Astrocyte (in vitro differentiated cells and primary cell): ENCODE data around the gene PDXK. TPM values are rescaled to one million over a fixed set of nuclear protein-coding genes. Genes with fewer than 3 reads are reported as not detected.

Source experiments
- DNase-seq: peaks from one replicate; pipeline ENCODE4 v3.0.0-alpha.2; 2010; ENCODE audit warnings: low read depth
- FAIRE-seq: peaks from 2 replicates; lab custom pipeline; 2011; peaks lifted over from hg19 to GRCh38; lab: Jason Lieb, UNC
- H2AFZ ChIP-seq: 2 replicates; pipeline ENCODE4 v1.6.0; 2012; ENCODE audit warnings: low read depth, low read length, inconsistent platforms
- H3K27ac ChIP-seq: 2 replicates; pipeline ENCODE4 v1.5.1; 2011; ENCODE audit warnings: low read depth, low read length, inconsistent platforms
- H3K27me3 ChIP-seq: 2 replicates; pipeline ENCODE4 v1.6.0; 2011; ENCODE audit warnings: low read length, inconsistent platforms; ENCODE audit not compliant: insufficient read depth
- H3K36me3 ChIP-seq: 2 replicates; pipeline ENCODE4 v1.5.1; 2011; ENCODE audit warnings: low read length, inconsistent platforms; ENCODE audit not compliant: insufficient read depth
- H3K4me1 ChIP-seq: 2 replicates; pipeline ENCODE4 v1.5.1; 2011; ENCODE audit warnings: low read length, inconsistent platforms; ENCODE audit not compliant: insufficient read depth
- H3K4me2 ChIP-seq: 2 replicates; pipeline ENCODE4 v1.6.0; 2012; ENCODE audit warnings: low read length, inconsistent platforms
- H3K4me3 ChIP-seq: 2 replicates; pipeline ENCODE4 v1.5.1; 2011; ENCODE audit warnings: low read depth, mild to moderate bottlenecking, low read length, inconsistent platforms; ENCODE audit not compliant: insufficient read depth
- H3K79me2 ChIP-seq: 2 replicates; pipeline ENCODE4 v1.6.0; 2012; ENCODE audit warnings: mild to moderate bottlenecking, low read length, inconsistent platforms; ENCODE audit not compliant: insufficient read depth
- H3K9ac ChIP-seq: 2 replicates; pipeline ENCODE4 v1.6.0; 2012; ENCODE audit warnings: mild to moderate bottlenecking, low read length, inconsistent platforms
- H3K9me3 ChIP-seq: 2 replicates; pipeline ENCODE4 v1.5.1; 2012; ENCODE audit warnings: low read depth, mild to moderate bottlenecking, low read length, inconsistent platforms; ENCODE audit not compliant: insufficient read depth
- H4K20me1 ChIP-seq: 2 replicates; pipeline ENCODE4 v1.6.0; 2012; ENCODE audit warnings: low read length, inconsistent platforms; ENCODE audit not compliant: insufficient read depth
- H3K27ac Mint-ChIP-seq: one replicate; pipeline ENCODE4 v1.8.0; 2021; ENCODE audit warnings: mild to moderate bottlenecking, mixed read lengths; ENCODE audit not compliant: unreplicated experiment
- H3K27me3 Mint-ChIP-seq: one replicate; pipeline ENCODE4 v1.8.0; 2021; ENCODE audit warnings: low read depth, mixed read lengths; ENCODE audit not compliant: unreplicated experiment
- H3K36me3 Mint-ChIP-seq: one replicate; pipeline ENCODE4 v1.8.0; 2021; ENCODE audit warnings: low read depth, mixed read lengths; ENCODE audit not compliant: unreplicated experiment
- H3K4me1 Mint-ChIP-seq: one replicate; pipeline ENCODE4 v1.8.0; 2021; ENCODE audit warnings: low read depth, mixed read lengths; ENCODE audit not compliant: unreplicated experiment
- H3K4me3 Mint-ChIP-seq: one replicate; pipeline ENCODE4 v1.8.0; 2021; ENCODE audit warnings: mild to moderate bottlenecking, moderate library complexity, mixed read lengths; ENCODE audit not compliant: unreplicated experiment
- H3K9me3 Mint-ChIP-seq: one replicate; pipeline ENCODE4 v1.8.0; 2021; ENCODE audit warnings: mild to moderate bottlenecking, mixed read lengths; ENCODE audit not compliant: unreplicated experiment
- EZH2 ChIP-seq: IDR thresholded peaks from 2 replicates; pipeline ENCODE4 v1.6.1; 2012; ENCODE audit warnings: mild to moderate bottlenecking, low read length, inconsistent platforms; ENCODE audit not compliant: insufficient read depth
- total RNA-seq: library from RNA; stranded (reverse); gene quantifications from 2 replicates; pipeline ENCODE4 v1.2.1, GENCODE V29; 2021
- TF ChIP-seq, protein P1 (sequence below): IDR thresholded peaks from 2 replicates; pipeline ENCODE4 v1.5.1; 2011; ENCODE audit warnings: low read depth, mild to moderate bottlenecking, inconsistent platforms, low read length, moderate library complexity; ENCODE audit not compliant: insufficient read depth

PDXK gene
- total RNA-seq, 1 donor from 2014 or later: 180 TPM

DNA sequence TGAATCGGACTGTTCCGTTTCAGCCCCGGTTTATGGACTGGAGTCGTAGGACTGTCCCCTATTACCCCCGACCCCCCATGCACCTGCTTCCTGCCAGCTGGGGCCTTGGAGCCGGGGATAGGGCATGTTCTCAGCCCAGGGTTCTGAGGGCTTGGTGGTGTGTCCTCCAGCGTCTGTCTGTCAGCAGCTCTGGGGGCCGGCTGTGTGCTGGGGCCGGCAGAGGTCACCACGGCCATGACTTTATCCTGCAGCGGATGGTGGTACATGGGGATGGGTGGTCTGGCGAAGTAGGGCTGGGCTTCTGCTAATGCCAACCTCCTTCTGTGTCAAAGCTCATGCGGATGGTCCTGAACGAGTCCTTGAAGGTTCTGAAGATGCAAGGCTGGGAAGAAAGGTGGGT is 75.9 kb downstream of the PDXK start:
- Histone ChIP-seq H3K9me3 (no peaks in the 10 kb centered on the region), H3K27me3 (no peaks in the 10 kb centered on the region), H3K4me1 (peaks cover 12% of the 10 kb centered on the region), H2AFZ (no peak overlapping the region), H4K20me1 (peaks cover 70% of the 10 kb centered on the region), H3K4me2 (no peak overlapping the region), H3K9ac (no peak overlapping the region), H3K4me3 (no peak overlapping the region), H3K36me3 (peaks cover 47% of the 10 kb centered on the region), H3K79me2 (peaks cover 53% of the 10 kb centered on the region), H3K27ac (no peak overlapping the region)
- no peak overlapping the region for H3K27ac Mint-ChIP-seq
- H3K36me3 Mint-ChIP-seq: peaks cover 26% of the 10 kb centered on the region
- H3K4me1 Mint-ChIP-seq: peaks cover 7% of the 10 kb centered on the region
- no peak for DNase-seq
- no peaks in the 10 kb centered on the region for H3K27me3 Mint-ChIP-seq
- no peak overlapping the region for H3K4me3 Mint-ChIP-seq
- TF ChIP-seq EZH2: no peak
- TF ChIP-seq, protein P1, sequence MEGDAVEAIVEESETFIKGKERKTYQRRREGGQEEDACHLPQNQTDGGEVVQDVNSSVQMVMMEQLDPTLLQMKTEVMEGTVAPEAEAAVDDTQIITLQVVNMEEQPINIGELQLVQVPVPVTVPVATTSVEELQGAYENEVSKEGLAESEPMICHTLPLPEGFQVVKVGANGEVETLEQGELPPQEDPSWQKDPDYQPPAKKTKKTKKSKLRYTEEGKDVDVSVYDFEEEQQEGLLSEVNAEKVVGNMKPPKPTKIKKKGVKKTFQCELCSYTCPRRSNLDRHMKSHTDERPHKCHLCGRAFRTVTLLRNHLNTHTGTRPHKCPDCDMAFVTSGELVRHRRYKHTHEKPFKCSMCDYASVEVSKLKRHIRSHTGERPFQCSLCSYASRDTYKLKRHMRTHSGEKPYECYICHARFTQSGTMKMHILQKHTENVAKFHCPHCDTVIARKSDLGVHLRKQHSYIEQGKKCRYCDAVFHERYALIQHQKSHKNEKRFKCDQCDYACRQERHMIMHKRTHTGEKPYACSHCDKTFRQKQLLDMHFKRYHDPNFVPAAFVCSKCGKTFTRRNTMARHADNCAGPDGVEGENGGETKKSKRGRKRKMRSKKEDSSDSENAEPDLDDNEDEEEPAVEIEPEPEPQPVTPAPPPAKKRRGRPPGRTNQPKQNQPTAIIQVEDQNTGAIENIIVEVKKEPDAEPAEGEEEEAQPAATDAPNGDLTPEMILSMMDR: no peak
- FAIRE-seq: no peak
- H3K9me3 Mint-ChIP-seq: no peaks in the 10 kb centered on the region

DNA sequence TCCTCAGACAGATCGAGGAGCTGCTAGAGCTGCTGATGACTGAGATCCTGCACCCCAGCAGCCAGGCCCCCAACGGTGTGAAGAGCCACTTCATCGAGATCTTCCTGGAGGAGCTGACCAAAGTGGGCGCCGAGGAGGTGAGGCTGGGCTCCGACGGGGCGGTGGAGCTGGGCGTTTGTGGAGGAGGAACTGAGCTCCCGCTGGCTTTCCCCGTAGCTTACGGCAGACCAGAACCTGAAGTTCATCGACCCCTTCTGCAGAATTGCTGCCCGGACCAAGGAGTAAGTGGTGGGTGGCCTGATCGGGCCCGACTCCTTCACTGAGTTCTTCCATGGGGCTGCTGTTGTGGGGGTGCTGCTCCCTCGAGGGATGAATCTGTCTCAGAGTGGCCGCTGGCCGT is 78.5 kb downstream of the PDXK start:
- H3K36me3 ChIP-seq: peaks cover 44% of the 10 kb centered on the region
- H3K27me3 Mint-ChIP-seq: no peaks in the 10 kb centered on the region
- DNase-seq: no peak

More for the DNA sequence above, 78.5 kb downstream of the PDXK start:
- Mint-ChIP-seq H3K36me3 (peaks cover 36% of the 10 kb centered on the region), H3K27ac (no peak overlapping the region), H3K4me3 (no peak overlapping the region), H3K4me1 (no peaks in the 10 kb centered on the region), H3K9me3 (no peaks in the 10 kb centered on the region)
- Histone ChIP-seq H2AFZ (no peak overlapping the region), H3K79me2 (peaks cover 28% of the 10 kb centered on the region), H3K27me3 (no peaks in the 10 kb centered on the region), H4K20me1 (peaks cover 56% of the 10 kb centered on the region), H3K4me1 (peaks cover 2% of the 10 kb centered on the region), H3K9me3 (no peaks in the 10 kb centered on the region), H3K4me2 (no peak overlapping the region), H3K27ac (no peak overlapping the region), H3K9ac (no peak overlapping the region), H3K4me3 (no peak overlapping the region)
- TF ChIP-seq EZH2: no peak
- TF ChIP-seq, protein P1: no peak
- FAIRE-seq: no peak
